Prostate gland (tissue), 2 donors: ENCODE data around the gene ZNF285.

Experiments
- POLR2A ChIP-seq: fragments of 450-650 bp; IDR thresholded peaks from one replicate; pipeline ENCODE4 v1.6.1; 2016; ENCODE audit warnings: antibody characterized with exemption, mild to moderate bottlenecking
- POLR2AphosphoS5 ChIP-seq: sonication (generic); formaldehyde crosslinking; IDR thresholded peaks from one replicate; pipeline ENCODE4 v1.6.1; 2017; ENCODE audit warnings: antibody characterized with exemption
- TF ChIP-seq, protein P1 (sequence below), 4 experiments: fragments of 200-600 bp in 2 of 4; fragments of 450-650 bp in 2 of 4; sonication (generic) in 2 of 4; IDR thresholded peaks; 1 replicate in 3 of 4; 2 replicates in 1 of 4; pipeline ENCODE4 v1.5.1; 2016 to 2019; ENCODE audit warnings: antibody characterized with exemption in 4 of 4, mild to moderate bottlenecking in 2 of 4, moderate library complexity in 2 of 4

DNA sequence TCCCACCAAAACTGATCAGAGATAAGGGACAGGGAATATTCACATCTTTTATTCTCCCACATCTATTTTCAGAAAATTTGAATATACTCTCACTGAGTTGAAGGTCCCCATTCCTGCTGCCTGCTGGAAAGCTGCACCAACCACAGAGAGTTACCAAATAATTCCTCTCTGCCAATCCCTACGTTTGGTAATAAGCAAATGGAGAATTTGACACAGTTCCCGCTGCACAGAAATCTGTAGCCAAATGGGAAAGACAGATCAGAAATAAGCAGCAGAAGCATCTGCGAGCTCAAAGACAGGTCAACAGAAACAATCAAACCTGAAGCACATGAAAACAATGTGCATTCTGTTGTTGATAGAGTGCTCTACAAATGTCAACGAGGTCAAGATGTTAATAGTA lies 54.9 kb downstream of the ZNF285 start:
- TF ChIP-seq, protein P1, sequence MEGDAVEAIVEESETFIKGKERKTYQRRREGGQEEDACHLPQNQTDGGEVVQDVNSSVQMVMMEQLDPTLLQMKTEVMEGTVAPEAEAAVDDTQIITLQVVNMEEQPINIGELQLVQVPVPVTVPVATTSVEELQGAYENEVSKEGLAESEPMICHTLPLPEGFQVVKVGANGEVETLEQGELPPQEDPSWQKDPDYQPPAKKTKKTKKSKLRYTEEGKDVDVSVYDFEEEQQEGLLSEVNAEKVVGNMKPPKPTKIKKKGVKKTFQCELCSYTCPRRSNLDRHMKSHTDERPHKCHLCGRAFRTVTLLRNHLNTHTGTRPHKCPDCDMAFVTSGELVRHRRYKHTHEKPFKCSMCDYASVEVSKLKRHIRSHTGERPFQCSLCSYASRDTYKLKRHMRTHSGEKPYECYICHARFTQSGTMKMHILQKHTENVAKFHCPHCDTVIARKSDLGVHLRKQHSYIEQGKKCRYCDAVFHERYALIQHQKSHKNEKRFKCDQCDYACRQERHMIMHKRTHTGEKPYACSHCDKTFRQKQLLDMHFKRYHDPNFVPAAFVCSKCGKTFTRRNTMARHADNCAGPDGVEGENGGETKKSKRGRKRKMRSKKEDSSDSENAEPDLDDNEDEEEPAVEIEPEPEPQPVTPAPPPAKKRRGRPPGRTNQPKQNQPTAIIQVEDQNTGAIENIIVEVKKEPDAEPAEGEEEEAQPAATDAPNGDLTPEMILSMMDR (IDR thresholded peaks at IDR 0.05) = no peak
- TF ChIP-seq POLR2A = no peak
- TF ChIP-seq POLR2AphosphoS5 = no peak
